PC-9 (cell line): ENCODE results near the gene RBMS1. TPM values are rescaled to one million over a fixed set of nuclear protein-coding genes. Genes with fewer than 3 reads are reported as not detected.

Source experiments
- BruUV-seq: library from RNA; stranded (reverse); fragments of 400-500 nt; replicated peaks from 2 replicates; lab custom pipeline; 2021; lab: Mats Ljungman, UMichigan
- CTCF ChIA-PET: fragments of 300-600 bp; sonication (Branson Sonifier 250); formaldehyde crosslinking; loops from one replicate; lab custom pipeline; 2022; ENCODE audit warnings: antibody characterized with exemption; lab: Charles Lee
- POLR2A ChIA-PET: fragments of 300-600 bp; sonication (Branson Sonifier 250); formaldehyde crosslinking; loops from one replicate; lab custom pipeline; 2022; ENCODE audit warnings: antibody characterized with exemption; ENCODE audit not compliant: unreplicated experiment; lab: Charles Lee
- DNase-seq, 2 experiments: peaks; one replicate each; pipeline versions ENCODE4 v3.0.0 to v3.0.0-alpha.2; 2015 to 2022; ENCODE audit warnings: mixed read lengths in 1 of 2
- H2AFZ ChIP-seq: fragments of 200-600 bp; sonication (generic); 2 replicates; pipeline ENCODE4 v1.8.1; 2017; ENCODE audit warnings: antibody characterized with exemption
- H3F3A ChIP-seq: fragments of 200-600 bp; sonication (generic); 2 replicates; pipeline ENCODE4 v1.8.1; 2017; ENCODE audit warnings: antibody characterized with exemption, mild to moderate bottlenecking, low read depth; ENCODE audit not compliant: insufficient read depth
- H3K27ac ChIP-seq: fragments of 200-600 bp; sonication (generic); 2 replicates; pipeline ENCODE4 v1.6.1; 2016; ENCODE audit warnings: mixed run types
- H3K27me3 ChIP-seq: fragments of 200-600 bp; sonication (generic); 2 replicates; pipeline ENCODE4 v1.6.1; 2016; ENCODE audit warnings: low read depth, mixed run types; ENCODE audit not compliant: insufficient read depth
- H3K36me3 ChIP-seq: fragments of 200-600 bp; sonication (generic); 2 replicates; pipeline ENCODE4 v1.6.1; 2016; ENCODE audit warnings: low read depth, mixed run types
- H3K4me1 ChIP-seq: fragments of 200-600 bp; sonication (generic); replicated peaks from 2 replicates; pipeline ENCODE4 v1.6.1; 2016; ENCODE audit warnings: mixed run types; ENCODE audit not compliant: insufficient read depth
- H3K4me2 ChIP-seq: fragments of 200-600 bp; sonication (generic); 2 replicates; pipeline ENCODE4 v1.6.1; 2017; ENCODE audit warnings: mixed run types
- H3K4me3 ChIP-seq: fragments of 200-600 bp; sonication (generic); 2 replicates; pipeline ENCODE4 v1.6.1; 2016; ENCODE audit warnings: mixed run types
- H3K79me2 ChIP-seq: fragments of 200-600 bp; sonication (generic); 2 replicates; pipeline ENCODE4 v1.6.1; 2017; ENCODE audit warnings: low read depth, mixed run types
- H3K9me2 ChIP-seq: fragments of 200-600 bp; sonication (generic); 2 replicates; pipeline ENCODE4 v1.8.1; 2017; ENCODE audit warnings: mild to moderate bottlenecking; ENCODE audit not compliant: insufficient read depth
- H3K9me3 ChIP-seq: fragments of 200-600 bp; sonication (generic); 2 replicates; pipeline ENCODE4 v1.8.1; 2016; ENCODE audit warnings: low read depth; ENCODE audit not compliant: insufficient read depth
- H4K20me1 ChIP-seq: fragments of 200-600 bp; sonication (generic); 2 replicates; pipeline ENCODE4 v1.8.1; 2017; ENCODE audit not compliant: insufficient read depth
- CTCF ChIP-seq: fragments of 200-600 bp; sonication (generic); conservative IDR thresholded peaks from 2 replicates; pipeline ENCODE4 v1.6.1; 2017; ENCODE audit warnings: mixed run types, antibody characterized with exemption, mild to moderate bottlenecking, moderate library complexity
- EZH2 ChIP-seq: fragments of 200-600 bp; sonication (generic); IDR thresholded peaks from 2 replicates; pipeline ENCODE4 v1.8.0; 2017; ENCODE audit warnings: antibody characterized with exemption, low read depth
- intact Hi-C: fragments of 100-400 bp; cut with micrococcal nuclease; formaldehyde crosslinking; loops from one replicate; pipeline ENCODE4 v1.10.0; 2022; ENCODE audit not compliant: unreplicated experiment
- total RNA-seq: library from RNA; stranded (reverse); gene quantifications from 2 replicates; pipeline ENCODE4 v1.2.3, GENCODE V29; 2021

The RBMS1 gene
- total RNA-seq, 1 experiment from 2014 or later, result 65.1 TPM

DNA sequence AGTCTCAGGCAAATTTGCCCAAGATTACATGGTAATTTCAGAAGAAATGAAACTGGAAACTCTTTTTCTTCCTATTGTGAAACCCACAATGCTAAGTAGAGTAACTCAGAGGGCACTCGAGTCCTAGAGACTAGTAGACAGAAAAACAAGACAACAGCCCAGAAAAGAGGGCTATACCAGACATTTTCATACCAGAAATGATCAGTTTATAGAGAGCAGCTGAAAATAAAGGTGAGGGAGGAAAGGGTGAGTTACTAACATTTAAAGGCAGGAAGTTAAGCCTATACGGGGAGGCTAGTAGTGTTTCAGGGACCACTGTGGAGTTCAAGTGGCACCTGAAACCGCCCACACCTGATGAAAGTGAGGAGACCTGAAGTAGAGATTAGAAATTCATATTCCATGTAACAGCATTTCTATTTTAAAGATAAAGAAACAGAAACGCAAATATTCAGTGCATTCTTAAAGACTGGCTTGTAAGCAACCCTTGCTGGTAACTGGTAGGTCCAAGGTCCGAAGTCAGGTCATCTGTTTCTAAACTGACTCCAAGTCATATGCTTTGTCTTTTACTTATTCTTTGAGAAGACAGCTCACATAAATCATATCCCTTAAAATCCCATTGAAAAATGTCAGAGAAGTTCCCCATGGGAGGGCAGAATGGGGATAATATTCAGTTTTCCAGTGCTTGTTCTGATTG lies 148.4 kb downstream of the RBMS1 start:
- no peaks in the 10 kb centered on the region for H3K27me3 ChIP-seq
- H3K4me2 ChIP-seq, result no peak overlapping the region
- no peaks in the 10 kb centered on the region for H3K36me3 ChIP-seq
- H3K9me3 ChIP-seq, result no peaks in the 10 kb centered on the region
- H3K4me1 ChIP-seq, result no peaks in the 10 kb centered on the region; the same call in 1 of the 2 replicates
- no peaks in the 10 kb centered on the region for H3F3A ChIP-seq
- TF ChIP-seq CTCF (no peak), EZH2 (no peak)
- DNase-seq, result no peak
- ChIA-PET CTCF (no interaction called here), POLR2A (no interaction called here)
- no peak overlapping the region for H3K4me3 ChIP-seq
- H3K79me2 ChIP-seq, result peaks cover 90% of the 10 kb centered on the region
- no peaks in the 10 kb centered on the region for H3K9me2 ChIP-seq
- BruUV-seq, result no TSS peak
- no peaks in the 10 kb centered on the region for H4K20me1 ChIP-seq
- intact Hi-C loops, result no loop called here
- no peak overlapping the region for H2AFZ ChIP-seq
- no peak overlapping the region for H3K27ac ChIP-seq

DNA sequence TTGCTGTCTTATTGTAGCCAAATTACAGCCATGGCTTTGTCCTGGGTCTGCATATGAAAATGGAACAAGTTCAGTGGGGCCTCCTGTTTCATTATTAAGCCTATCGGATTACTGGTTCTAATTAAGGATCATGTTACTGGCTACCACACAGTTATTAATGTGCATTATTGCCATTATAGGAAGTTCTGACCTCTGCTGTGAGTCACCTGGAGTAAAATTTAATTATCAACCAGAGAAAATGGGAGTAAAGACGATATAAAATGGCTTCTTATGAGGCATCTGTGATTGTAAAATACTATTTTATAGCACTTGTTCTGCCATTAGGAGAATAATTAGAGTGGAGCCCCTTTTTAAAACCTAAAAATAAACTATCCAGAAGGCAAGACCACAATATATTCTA lies 150.2 kb downstream of the RBMS1 start:
- Histone ChIP-seq H4K20me1 (no peaks in the 10 kb centered on the region), H3K9me2 (no peaks in the 10 kb centered on the region), H3K27me3 (no peaks in the 10 kb centered on the region), H3K4me2 (no peak overlapping the region), H3K4me1 (no peaks in the 10 kb centered on the region; the same call in 1 of the 2 replicates), H3K9me3 (no peaks in the 10 kb centered on the region), H2AFZ (no peak overlapping the region), H3F3A (no peaks in the 10 kb centered on the region), H3K79me2 (peaks cover 90% of the 10 kb centered on the region), H3K27ac (no peak overlapping the region), H3K36me3 (no peaks in the 10 kb centered on the region), H3K4me3 (no peak overlapping the region)
- no peak for DNase-seq
- TF ChIP-seq CTCF, result no peak
- no peak for TF ChIP-seq EZH2
- intact Hi-C loops, result no loop called here
- CTCF ChIA-PET, result interaction anchor here (0.6 kb wide), 1 partner anchor 1353 kb away, joined by 12 read pairs; no protein-coding TSS in a partner anchor
- BruUV-seq, result no TSS peak
- POLR2A ChIA-PET, result no interaction called here

DNA sequence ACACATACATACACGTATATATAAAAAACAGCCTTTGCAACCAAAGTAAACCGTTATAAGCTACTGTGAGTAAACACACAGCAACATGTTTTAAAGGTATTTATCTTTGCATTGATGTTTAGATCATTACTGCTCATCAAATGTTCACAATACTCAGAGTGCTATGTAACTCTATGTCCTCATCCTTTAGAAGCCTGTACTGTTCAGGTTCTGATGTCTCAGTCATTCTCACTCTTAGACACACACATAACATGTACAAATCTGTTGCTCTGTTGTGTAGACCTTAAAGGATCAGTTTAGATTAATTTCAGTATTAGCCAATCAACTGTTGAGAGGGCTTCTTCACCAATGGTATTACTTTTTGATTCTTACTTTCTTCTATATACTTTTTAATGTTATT lies 153.9 kb downstream of the RBMS1 start:
- H3K4me3 ChIP-seq, result no peak overlapping the region
- no peaks in the 10 kb centered on the region for H3K36me3 ChIP-seq
- intact Hi-C loops, result no loop called here
- no peak overlapping the region for H3K4me2 ChIP-seq
- POLR2A ChIA-PET, result no interaction called here
- no TSS peak for BruUV-seq
- peaks cover 21% of the 10 kb centered on the region for H3K4me1 ChIP-seq
- no peaks in the 10 kb centered on the region for H3K9me2 ChIP-seq
- no peaks in the 10 kb centered on the region for H3F3A ChIP-seq
- H2AFZ ChIP-seq, result no peak overlapping the region
- no peaks in the 10 kb centered on the region for H3K27me3 ChIP-seq
- H3K27ac ChIP-seq, result no peak overlapping the region
- peaks cover 81% of the 10 kb centered on the region for H3K79me2 ChIP-seq
- no peak for DNase-seq
- no peaks in the 10 kb centered on the region for H4K20me1 ChIP-seq
- TF ChIP-seq EZH2 (no peak), CTCF (no peak)
- CTCF ChIA-PET, result no interaction called here
- no peaks in the 10 kb centered on the region for H3K9me3 ChIP-seq
